SU-DHL-6 (cell line): ENCODE data around the gene FGFBP2.

ENCODE experiments used
- H2AFZ ChIP-seq: fragments of 200-600 bp; sonication (generic); 2 replicates; pipeline ENCODE4 v1.6.1; 2014; ENCODE audit warnings: low read depth, mild to moderate bottlenecking, moderate library complexity, mixed read lengths, antibody characterized with exemption, low read length; ENCODE audit not compliant: severe bottlenecking
- H3F3A ChIP-seq: fragments of 200-600 bp; shearing (Covaris generic); 2 replicates; pipeline ENCODE4 v1.6.0; 2016; ENCODE audit warnings: antibody characterized with exemption, mild to moderate bottlenecking; ENCODE audit not compliant: insufficient read depth
- H3K27ac ChIP-seq: fragments of 200-600 bp; sonication (generic); 2 replicates; pipeline ENCODE4 v1.5.1; 2016; ENCODE audit warnings: low read depth, mild to moderate bottlenecking, low read length, moderate library complexity, mixed read lengths
- H3K27me3 ChIP-seq: fragments of 200-600 bp; sonication (generic), shearing (Covaris generic); 2 replicates; pipeline ENCODE4 v1.6.0; 2014; ENCODE audit warnings: mild to moderate bottlenecking, low read length
- H3K36me3 ChIP-seq: fragments of 200-600 bp; sonication (generic); 2 replicates; pipeline ENCODE4 v1.6.1; 2014; ENCODE audit warnings: mild to moderate bottlenecking, low read length, mixed read lengths
- H3K4me2 ChIP-seq: fragments of 300-600, 200-600 bp; shearing (Covaris generic), sonication (generic); 2 replicates; pipeline ENCODE4 v1.6.0; 2014; ENCODE audit warnings: low read length, low read depth, mild to moderate bottlenecking; ENCODE audit not compliant: poor library complexity, severe bottlenecking
- H3K4me3 ChIP-seq: fragments of 200-600 bp; sonication (generic); 2 replicates; pipeline ENCODE4 v1.5.1; 2014; ENCODE audit warnings: antibody characterized with exemption, low read length, mild to moderate bottlenecking, mixed read lengths; ENCODE audit not compliant: insufficient read depth, poor library complexity, severe bottlenecking
- H3K79me2 ChIP-seq: fragments of 200-600 bp; sonication (generic); 2 replicates; pipeline ENCODE4 v1.6.1; 2014; ENCODE audit warnings: mild to moderate bottlenecking, low read length, moderate library complexity; ENCODE audit not compliant: insufficient read depth
- H3K9ac ChIP-seq: fragments of 200-600 bp; sonication (generic); 2 replicates; pipeline ENCODE4 v1.7.0; 2014; ENCODE audit warnings: mild to moderate bottlenecking, low read length
- H3K9me2 ChIP-seq: fragments of 200-600 bp; sonication (generic); replicated peaks from 2 replicates; pipeline ENCODE4 v1.6.1; 2014; ENCODE audit warnings: low read length; ENCODE audit not compliant: insufficient read depth
- H3K9me3 ChIP-seq: fragments of 200-600 bp; sonication (generic); 2 replicates; pipeline ENCODE4 v1.6.1; 2014; ENCODE audit warnings: low read length, mixed read lengths; ENCODE audit not compliant: insufficient read depth
- H4K20me1 ChIP-seq: fragments of 200-600 bp; sonication (generic); 2 replicates; pipeline ENCODE4 v1.6.1; 2014; ENCODE audit warnings: low read depth, mild to moderate bottlenecking, antibody characterized with exemption, low read length, moderate library complexity, mixed read lengths
- EZH2phosphoT487 ChIP-seq: fragments of 200-600 bp; sonication (generic), shearing (Covaris generic); conservative IDR thresholded peaks from 2 replicates; pipeline ENCODE4 v1.6.1; 2018; ENCODE audit warnings: mild to moderate bottlenecking, antibody characterized with exemption, low read length, moderate library complexity, mixed read lengths
- TF ChIP-seq, protein P1 (sequence below): fragments of 200-600 bp; sonication (generic); IDR thresholded peaks from one replicate; pipeline ENCODE4 v1.5.1; 2017; ENCODE audit warnings: antibody characterized with exemption, mild to moderate bottlenecking, low read length, moderate library complexity; ENCODE audit not compliant: insufficient read depth, poor library complexity, severe bottlenecking

Gene FGFBP2

DNA sequence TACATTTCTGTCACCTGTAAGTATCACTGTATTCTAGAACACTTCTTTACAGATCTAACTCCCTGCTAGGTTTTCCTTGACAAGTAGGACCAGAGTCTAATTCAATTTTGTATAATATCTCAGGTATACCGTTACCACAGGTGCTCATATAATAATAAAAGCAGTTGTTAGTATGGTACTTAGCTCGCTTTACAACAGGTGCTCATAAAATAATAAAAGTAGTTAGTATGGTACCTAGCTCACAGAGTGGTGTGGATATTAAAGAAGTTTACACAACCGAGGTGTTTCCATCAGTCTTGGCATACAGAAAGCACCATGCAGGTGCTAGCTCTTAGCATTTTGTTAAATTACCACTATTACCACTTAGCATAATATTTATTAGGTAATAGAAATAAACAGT is 32.9 kb upstream of the FGFBP2 start:
- H3K27me3 ChIP-seq = no peaks in the 10 kb centered on the region
- H3K27ac ChIP-seq = no peak overlapping the region
- no peaks in the 10 kb centered on the region for H3F3A ChIP-seq
- H3K9ac ChIP-seq = no peak overlapping the region
- no peaks in the 10 kb centered on the region for H3K9me2 ChIP-seq
- H4K20me1 ChIP-seq = no peaks in the 10 kb centered on the region
- H3K79me2 ChIP-seq = no peaks in the 10 kb centered on the region
- no peak overlapping the region for H3K4me3 ChIP-seq
- no peaks in the 10 kb centered on the region for H3K36me3 ChIP-seq
- H2AFZ ChIP-seq = no peak overlapping the region
- H3K4me2 ChIP-seq = no peak overlapping the region
- TF ChIP-seq EZH2phosphoT487 = no peak
- TF ChIP-seq, protein P1, sequence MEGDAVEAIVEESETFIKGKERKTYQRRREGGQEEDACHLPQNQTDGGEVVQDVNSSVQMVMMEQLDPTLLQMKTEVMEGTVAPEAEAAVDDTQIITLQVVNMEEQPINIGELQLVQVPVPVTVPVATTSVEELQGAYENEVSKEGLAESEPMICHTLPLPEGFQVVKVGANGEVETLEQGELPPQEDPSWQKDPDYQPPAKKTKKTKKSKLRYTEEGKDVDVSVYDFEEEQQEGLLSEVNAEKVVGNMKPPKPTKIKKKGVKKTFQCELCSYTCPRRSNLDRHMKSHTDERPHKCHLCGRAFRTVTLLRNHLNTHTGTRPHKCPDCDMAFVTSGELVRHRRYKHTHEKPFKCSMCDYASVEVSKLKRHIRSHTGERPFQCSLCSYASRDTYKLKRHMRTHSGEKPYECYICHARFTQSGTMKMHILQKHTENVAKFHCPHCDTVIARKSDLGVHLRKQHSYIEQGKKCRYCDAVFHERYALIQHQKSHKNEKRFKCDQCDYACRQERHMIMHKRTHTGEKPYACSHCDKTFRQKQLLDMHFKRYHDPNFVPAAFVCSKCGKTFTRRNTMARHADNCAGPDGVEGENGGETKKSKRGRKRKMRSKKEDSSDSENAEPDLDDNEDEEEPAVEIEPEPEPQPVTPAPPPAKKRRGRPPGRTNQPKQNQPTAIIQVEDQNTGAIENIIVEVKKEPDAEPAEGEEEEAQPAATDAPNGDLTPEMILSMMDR = no peak
- no peaks in the 10 kb centered on the region for H3K9me3 ChIP-seq

DNA sequence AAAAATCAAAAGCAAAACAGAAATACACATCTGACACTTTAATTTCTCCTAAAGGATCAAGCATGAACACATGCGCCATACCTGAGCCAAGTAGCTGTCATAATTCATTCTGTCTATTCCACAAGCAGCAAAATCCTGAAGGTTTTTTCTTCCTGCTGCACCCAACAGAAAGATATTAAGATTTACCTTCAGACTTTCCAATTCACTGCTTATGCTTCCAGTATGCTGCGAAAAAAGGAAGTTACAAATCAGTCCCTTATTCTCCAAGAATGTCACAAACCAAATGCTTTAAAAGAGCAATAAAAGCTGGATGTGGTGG is 29.2 kb upstream of the FGFBP2 start:
- Histone ChIP-seq H3K4me3 (no peak overlapping the region), H3K9me2 (no peaks in the 10 kb centered on the region), H2AFZ (no peak overlapping the region), H3K4me2 (no peak overlapping the region), H4K20me1 (no peaks in the 10 kb centered on the region), H3K9me3 (no peaks in the 10 kb centered on the region), H3K27me3 (no peaks in the 10 kb centered on the region), H3K9ac (no peak overlapping the region), H3K27ac (no peak overlapping the region), H3F3A (no peaks in the 10 kb centered on the region), H3K36me3 (no peaks in the 10 kb centered on the region), H3K79me2 (no peaks in the 10 kb centered on the region)
- no peak for TF ChIP-seq EZH2phosphoT487
- TF ChIP-seq, protein P1 = no peak

DNA sequence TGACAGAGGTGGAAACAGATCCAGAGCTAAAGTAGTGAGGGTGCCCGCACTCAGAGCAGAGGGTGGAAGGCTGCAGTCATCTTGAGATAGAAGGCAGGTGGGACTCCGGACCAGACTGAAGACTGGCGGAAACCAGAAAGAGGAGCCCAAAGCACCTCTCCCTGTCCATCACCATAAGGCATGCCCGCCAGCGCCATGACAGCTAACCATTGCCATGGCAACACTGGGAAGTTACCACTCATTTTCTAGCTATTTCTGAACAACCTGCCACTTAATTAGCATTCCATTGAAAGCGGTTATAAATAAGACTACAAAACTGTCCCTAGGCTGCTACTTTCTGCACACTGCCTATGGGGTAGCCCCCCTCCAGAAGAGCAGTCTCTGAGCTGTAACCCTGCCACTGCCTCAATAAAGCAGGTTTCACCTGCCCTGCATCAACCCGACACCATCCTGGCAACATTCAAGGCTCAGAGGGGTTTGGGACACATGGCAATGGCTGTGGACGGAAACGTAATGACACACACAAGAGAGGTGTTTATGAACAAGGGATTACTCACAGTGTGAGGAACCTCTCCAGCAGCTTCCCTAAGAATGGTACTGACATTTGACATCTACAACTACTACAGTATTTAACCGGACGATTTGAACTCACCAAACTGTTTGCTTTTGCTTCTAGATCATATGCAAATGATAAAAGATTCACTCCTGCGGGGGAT is 27.8 kb upstream of the FGFBP2 start:
- H3K4me3 ChIP-seq = no peak overlapping the region

More for the DNA sequence above, 27.8 kb upstream of the FGFBP2 start:
- Histone ChIP-seq H3K27me3 (no peaks in the 10 kb centered on the region), H3K27ac (no peak overlapping the region), H2AFZ (no peak overlapping the region), H3K9me2 (no peaks in the 10 kb centered on the region), H3K9ac (no peak overlapping the region), H4K20me1 (no peaks in the 10 kb centered on the region), H3F3A (no peaks in the 10 kb centered on the region), H3K4me2 (no peak overlapping the region), H3K79me2 (no peaks in the 10 kb centered on the region), H3K36me3 (no peaks in the 10 kb centered on the region), H3K9me3 (no peaks in the 10 kb centered on the region)
- no peak for TF ChIP-seq EZH2phosphoT487
- TF ChIP-seq, protein P1 = no peak
